ENCODE measurements around the gene SDR42E2. TPM values are rescaled to one million over a fixed set of nuclear protein-coding genes. Genes with fewer than 3 reads are reported as not detected.

SDR42E2 gene
- total RNA-seq, result under 1 TPM in 3 of 6 donors, not detected in 3; 0.17 to 0.59 (median 0.22) TPM

DNA sequence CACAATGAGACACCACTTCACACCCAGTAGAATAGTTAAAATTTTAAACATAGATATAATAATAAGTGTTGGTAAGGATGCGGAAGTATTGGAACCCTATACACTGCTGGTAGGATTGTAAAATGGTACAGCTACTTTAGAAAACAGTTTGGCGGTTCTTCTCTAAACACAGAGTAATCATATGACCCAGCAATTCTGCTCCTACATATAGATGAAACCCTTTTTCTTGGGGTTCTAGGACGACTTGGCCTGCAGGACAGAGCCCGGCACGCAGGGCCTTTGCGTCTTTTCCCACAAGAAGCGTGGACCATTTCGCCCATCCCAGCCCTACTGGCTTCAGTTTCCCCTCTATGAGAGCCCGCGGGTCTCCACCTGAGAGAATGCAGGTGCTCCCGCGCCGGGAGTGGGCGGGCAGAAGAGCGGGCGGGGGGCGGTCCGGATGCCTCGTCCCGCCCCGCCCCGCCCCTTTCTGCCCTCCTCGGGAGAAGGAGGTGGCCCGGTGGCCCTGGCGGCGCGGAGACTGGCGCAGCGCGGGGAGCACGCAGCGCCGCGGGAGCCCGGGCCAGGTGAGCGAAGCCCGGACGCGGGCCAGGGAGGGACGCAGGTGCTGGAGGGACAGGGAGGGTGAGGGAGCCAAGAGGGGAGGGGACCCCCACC lies at the start of gene SDR42E2:
Gene SDR42E2, plus strand, starts transcription at position 508 of the 657 bp plus-strand sequence. CDS start 3,077 bp downstream, outside the sequence.
- no peaks in the 10 kb centered on the region for H3K36me3 ChIP-seq
- H3K9me3 ChIP-seq, result no peaks in the 10 kb centered on the region
- TF ChIP-seq POLR2A (IDR thresholded peaks at IDR 0.05), result no peak
- TF ChIP-seq POLR2AphosphoS5 (IDR thresholded peaks at IDR 0.05), result no peak
- no peak for TF ChIP-seq EP300 (IDR thresholded peaks at IDR 0.05)
- TF ChIP-seq, protein P1, sequence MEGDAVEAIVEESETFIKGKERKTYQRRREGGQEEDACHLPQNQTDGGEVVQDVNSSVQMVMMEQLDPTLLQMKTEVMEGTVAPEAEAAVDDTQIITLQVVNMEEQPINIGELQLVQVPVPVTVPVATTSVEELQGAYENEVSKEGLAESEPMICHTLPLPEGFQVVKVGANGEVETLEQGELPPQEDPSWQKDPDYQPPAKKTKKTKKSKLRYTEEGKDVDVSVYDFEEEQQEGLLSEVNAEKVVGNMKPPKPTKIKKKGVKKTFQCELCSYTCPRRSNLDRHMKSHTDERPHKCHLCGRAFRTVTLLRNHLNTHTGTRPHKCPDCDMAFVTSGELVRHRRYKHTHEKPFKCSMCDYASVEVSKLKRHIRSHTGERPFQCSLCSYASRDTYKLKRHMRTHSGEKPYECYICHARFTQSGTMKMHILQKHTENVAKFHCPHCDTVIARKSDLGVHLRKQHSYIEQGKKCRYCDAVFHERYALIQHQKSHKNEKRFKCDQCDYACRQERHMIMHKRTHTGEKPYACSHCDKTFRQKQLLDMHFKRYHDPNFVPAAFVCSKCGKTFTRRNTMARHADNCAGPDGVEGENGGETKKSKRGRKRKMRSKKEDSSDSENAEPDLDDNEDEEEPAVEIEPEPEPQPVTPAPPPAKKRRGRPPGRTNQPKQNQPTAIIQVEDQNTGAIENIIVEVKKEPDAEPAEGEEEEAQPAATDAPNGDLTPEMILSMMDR (IDR thresholded peaks at IDR 0.05), result no peak
- peaks cover 0 to 9% (median 2%) of the 10 kb centered on the region in 4 donors for H3K27me3 ChIP-seq
- ATAC-seq (ENCODE audit: low FRiP score in 2 of 2) (peak in 1 of 2 donors; percentile 20), DNase-seq (peak; percentile 25 to 85)
- WGBS, 2 donors, result 8 to 73% methylated on average over 2 to 32 of the region's 40 CpGs
- H3K4me1 ChIP-seq, result peaks cover 0 to 8% (median 6%) of the 10 kb centered on the region in 4 donors
- H3K27ac ChIP-seq, result no peak within 1 kb of the TSS
- peak within 1 kb of the TSS in 3 of 4 donors; percentile 0 to 26 (median 12) for H3K4me3 ChIP-seq

DNA sequence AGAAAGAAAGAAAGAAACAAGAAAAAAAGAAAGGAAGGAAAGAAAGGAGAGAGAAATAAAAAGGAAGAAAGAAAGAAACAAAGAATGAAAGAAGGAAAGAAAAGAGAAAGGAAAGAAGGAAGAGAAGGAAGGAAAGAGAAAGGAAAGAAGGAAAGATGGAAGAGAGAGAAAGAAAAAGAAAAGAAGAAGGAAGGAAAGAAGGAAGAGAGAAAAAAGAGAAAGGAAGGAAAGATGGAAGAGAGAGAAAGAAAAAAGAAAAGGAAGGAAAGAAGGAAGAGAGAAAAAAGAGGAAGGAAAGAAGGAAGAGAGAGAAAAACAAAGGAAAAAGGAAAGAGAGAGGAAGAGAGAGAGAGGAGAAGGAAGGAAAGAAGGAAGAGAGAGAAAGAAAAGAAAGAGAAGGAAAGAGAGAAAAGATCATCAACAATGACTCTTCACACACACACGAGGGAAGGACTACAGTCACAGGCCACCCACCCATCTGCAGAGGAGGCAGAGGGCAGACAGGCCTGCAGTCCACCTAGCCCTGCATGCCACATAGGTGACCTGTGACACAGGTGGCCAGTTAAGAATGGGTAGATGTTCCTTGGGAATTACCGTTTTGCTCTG lies 46.1 kb upstream of the SDR42E2 start:
- Histone ChIP-seq H3K9me3 (no peaks in the 10 kb centered on the region), H3K27me3 (no peaks in the 10 kb centered on the region), H3K4me3 (no peak overlapping the region), H3K36me3 (no peaks in the 10 kb centered on the region), H3K27ac (no peak overlapping the region), H3K4me1 (no peaks in the 10 kb centered on the region)
- DNase-seq, result no peak
- TF ChIP-seq EP300 (IDR thresholded peaks at IDR 0.05) (no peak), POLR2AphosphoS5 (IDR thresholded peaks at IDR 0.05) (no peak), POLR2A (IDR thresholded peaks at IDR 0.05) (no peak)
- TF ChIP-seq, protein P1 (IDR thresholded peaks at IDR 0.05), result no peak
- ATAC-seq (ENCODE audit: low FRiP score in 2 of 2), result no peak
- WGBS, 2 donors, result 81 to 96% methylated on average over 2 of the region's 2 CpGs

DNA sequence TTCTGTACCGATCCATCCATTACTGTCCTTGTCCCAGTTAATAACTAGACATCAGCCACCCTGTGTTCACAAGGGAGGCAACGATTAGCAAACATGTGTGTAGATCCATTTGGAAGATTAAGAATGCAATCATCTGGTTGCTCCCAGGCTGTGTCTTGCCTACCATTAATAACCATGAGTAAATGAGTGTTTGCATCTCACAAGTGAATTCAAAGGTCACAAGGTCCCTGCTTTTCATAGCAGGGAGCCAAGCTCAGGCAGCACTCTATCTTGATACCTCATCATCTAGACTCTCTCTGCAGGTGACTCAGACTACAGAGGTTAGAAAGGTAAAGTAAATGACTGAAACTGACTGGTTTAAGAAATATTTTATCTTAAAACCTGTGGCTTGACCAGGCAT lies 44.7 kb upstream of the SDR42E2 start:
- no peaks in the 10 kb centered on the region for H3K9me3 ChIP-seq
- H3K4me1 ChIP-seq, result no peaks in the 10 kb centered on the region
- no peak overlapping the region for H3K27ac ChIP-seq
- no peak for DNase-seq
- ATAC-seq (ENCODE audit: low FRiP score in 2 of 2), result no peak
- 87 to 95% methylated on average over 2 of the region's 2 CpGs for WGBS, 2 donors
- H3K36me3 ChIP-seq, result no peaks in the 10 kb centered on the region
- H3K27me3 ChIP-seq, result no peaks in the 10 kb centered on the region
- no peak for TF ChIP-seq POLR2AphosphoS5 (IDR thresholded peaks at IDR 0.05)
- TF ChIP-seq EP300 (IDR thresholded peaks at IDR 0.05), result no peak
- TF ChIP-seq POLR2A (IDR thresholded peaks at IDR 0.05), result no peak
- no peak overlapping the region for H3K4me3 ChIP-seq

DNA sequence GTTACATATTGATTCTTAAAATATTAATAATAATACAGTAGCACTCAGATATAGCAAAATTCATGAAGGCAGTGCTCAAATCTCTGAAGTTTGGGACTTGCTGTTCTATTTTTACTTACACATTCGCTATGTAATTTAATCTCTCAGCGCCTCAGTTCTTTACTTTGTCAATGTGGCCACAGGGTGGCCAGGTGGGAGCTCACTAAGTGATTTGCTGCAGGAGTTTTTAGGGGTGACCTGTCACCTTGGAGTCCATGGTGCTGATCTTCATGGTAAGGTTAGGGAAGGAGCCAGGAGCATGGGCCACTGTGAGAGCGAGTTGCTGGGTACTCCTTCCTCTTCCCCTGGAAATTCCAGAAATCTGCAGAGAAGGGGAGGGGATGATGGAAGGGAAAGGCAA lies 41.9 kb upstream of the SDR42E2 start:
- WGBS, 2 donors, result 75 to 78% methylated on average over 3 of the region's 3 CpGs

DNA sequence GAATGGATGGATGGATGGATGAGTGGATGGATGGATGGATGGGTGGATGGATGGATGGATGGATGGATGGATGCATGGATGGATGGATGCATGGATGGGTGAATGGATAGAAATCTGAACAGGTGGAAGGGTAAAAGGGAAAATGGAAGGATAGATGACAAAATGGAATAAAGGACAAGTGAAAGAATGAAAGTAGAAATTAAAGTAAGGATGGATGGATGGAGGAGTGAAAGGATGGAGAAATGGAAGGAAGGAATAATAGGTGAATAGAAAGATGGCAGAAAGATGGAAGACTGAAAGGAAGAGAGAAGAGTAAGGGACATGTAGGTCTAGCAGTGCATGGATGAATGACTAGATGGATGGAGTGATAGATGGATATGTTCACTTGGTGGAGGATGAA lies 40.1 kb upstream of the SDR42E2 start:
- no peaks in the 10 kb centered on the region for H3K36me3 ChIP-seq
- DNase-seq (no peak), ATAC-seq (ENCODE audit: low FRiP score in 2 of 2) (no peak)
- no peaks in the 10 kb centered on the region for H3K27me3 ChIP-seq
- TF ChIP-seq POLR2A (IDR thresholded peaks at IDR 0.05) (no peak), EP300 (IDR thresholded peaks at IDR 0.05) (no peak), POLR2AphosphoS5 (IDR thresholded peaks at IDR 0.05) (no peak)
- TF ChIP-seq, protein P1 (IDR thresholded peaks at IDR 0.05), result no peak
- H3K27ac ChIP-seq, result no peak overlapping the region
- no peaks in the 10 kb centered on the region for H3K9me3 ChIP-seq
- no peak overlapping the region for H3K4me3 ChIP-seq
- H3K4me1 ChIP-seq, result no peaks in the 10 kb centered on the region

More for the DNA sequence above, 41.9 kb upstream of the SDR42E2 start:
- ATAC-seq (ENCODE audit: low FRiP score in 2 of 2) (no peak), DNase-seq (no peak)
- Histone ChIP-seq H3K27me3 (no peaks in the 10 kb centered on the region), H3K4me1 (no peaks in the 10 kb centered on the region), H3K36me3 (no peaks in the 10 kb centered on the region), H3K4me3 (no peak overlapping the region), H3K9me3 (no peaks in the 10 kb centered on the region), H3K27ac (no peak overlapping the region)
- TF ChIP-seq, protein P1 (IDR thresholded peaks at IDR 0.05), result no peak
- no peak for TF ChIP-seq POLR2AphosphoS5 (IDR thresholded peaks at IDR 0.05)
- TF ChIP-seq EP300 (IDR thresholded peaks at IDR 0.05), result no peak
- TF ChIP-seq POLR2A (IDR thresholded peaks at IDR 0.05), result no peak
